HCT116 (cell line): Measurements from ENCODE around the gene SLC25A45.

Experiments used
- EGR1 ChIP-seq: IDR thresholded peaks from 2 replicates; pipeline ENCODE4 v1.6.1; 2012; ENCODE audit warnings: low read depth
- EZH2phosphoT487 ChIP-seq: fragments of 200-600 bp; IDR thresholded peaks from 2 replicates; pipeline ENCODE4 v1.6.1; 2018; ENCODE audit warnings: antibody characterized with exemption, borderline replicate concordance
- POLR2A ChIP-seq: IDR thresholded peaks from 2 replicates; pipeline ENCODE4 v1.7.0; 2011; ENCODE audit warnings: borderline replicate concordance; ENCODE audit not compliant: insufficient read depth, insufficient read length; ENCODE audit errors: extremely low read depth
- POLR2AphosphoS5 ChIP-seq: IDR thresholded peaks from 2 replicates; pipeline ENCODE4 v1.6.1; 2011; ENCODE audit warnings: mild to moderate bottlenecking, low read depth, low read length, moderate library complexity
- TF ChIP-seq, protein P1 (sequence below), 3 experiments: fragments of 200-600 bp in 1 of 3; sonication (generic) in 1 of 3; IDR thresholded peaks in 2 of 3; conservative IDR thresholded peaks in 1 of 3; 2 replicates each; pipeline ENCODE4 v1.5.1; 2012 to 2017; ENCODE audit warnings: low read depth in 2 of 3, low read length in 2 of 3, antibody characterized with exemption in 1 of 3, borderline replicate concordance in 1 of 3, control low read depth in 1 of 3, mild to moderate bottlenecking in 1 of 3, mixed read lengths in 1 of 3, mixed run types in 1 of 3, moderate library complexity in 1 of 3; ENCODE audit not compliant: insufficient read depth in 1 of 3
- TF ChIP-seq, protein P2 (sequence below): IDR thresholded peaks from 2 replicates; pipeline ENCODE4 v1.6.1; 2012

DNA sequence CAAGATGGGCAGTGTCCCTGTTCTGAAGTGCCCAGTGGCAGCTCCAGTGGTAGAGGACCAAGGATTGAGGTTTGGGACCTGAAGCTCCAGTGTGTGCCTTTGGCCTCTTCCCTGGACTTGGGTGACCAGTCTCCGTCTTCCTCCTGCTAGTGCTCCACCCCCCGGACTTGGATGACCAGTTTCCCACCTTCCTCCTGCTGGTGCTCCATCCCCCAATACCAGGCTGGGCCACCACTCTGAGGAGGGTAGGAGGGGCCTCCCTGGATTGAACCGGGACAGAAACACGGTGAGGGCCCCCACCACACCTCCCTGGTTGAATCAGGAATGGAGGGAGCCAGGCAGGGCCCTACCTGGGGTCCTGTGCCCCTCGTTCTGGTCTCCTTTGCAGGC lies 29.2 kb upstream of the SLC25A45 start:
- TF ChIP-seq, protein P1, sequence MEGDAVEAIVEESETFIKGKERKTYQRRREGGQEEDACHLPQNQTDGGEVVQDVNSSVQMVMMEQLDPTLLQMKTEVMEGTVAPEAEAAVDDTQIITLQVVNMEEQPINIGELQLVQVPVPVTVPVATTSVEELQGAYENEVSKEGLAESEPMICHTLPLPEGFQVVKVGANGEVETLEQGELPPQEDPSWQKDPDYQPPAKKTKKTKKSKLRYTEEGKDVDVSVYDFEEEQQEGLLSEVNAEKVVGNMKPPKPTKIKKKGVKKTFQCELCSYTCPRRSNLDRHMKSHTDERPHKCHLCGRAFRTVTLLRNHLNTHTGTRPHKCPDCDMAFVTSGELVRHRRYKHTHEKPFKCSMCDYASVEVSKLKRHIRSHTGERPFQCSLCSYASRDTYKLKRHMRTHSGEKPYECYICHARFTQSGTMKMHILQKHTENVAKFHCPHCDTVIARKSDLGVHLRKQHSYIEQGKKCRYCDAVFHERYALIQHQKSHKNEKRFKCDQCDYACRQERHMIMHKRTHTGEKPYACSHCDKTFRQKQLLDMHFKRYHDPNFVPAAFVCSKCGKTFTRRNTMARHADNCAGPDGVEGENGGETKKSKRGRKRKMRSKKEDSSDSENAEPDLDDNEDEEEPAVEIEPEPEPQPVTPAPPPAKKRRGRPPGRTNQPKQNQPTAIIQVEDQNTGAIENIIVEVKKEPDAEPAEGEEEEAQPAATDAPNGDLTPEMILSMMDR (IDR thresholded peaks at IDR 0.05 in 2 of 3, conservative IDR thresholded peaks at IDR 0.05 in 1 of 3; ENCODE audit: borderline replicate concordance in 1 of 3, insufficient read depth in 1 of 3, low read depth in 2 of 3, low read length in 2 of 3) = no peak
- no peak for TF ChIP-seq POLR2A
- TF ChIP-seq EGR1 = no peak
- no peak for TF ChIP-seq EZH2phosphoT487
- TF ChIP-seq POLR2AphosphoS5 = no peak
- TF ChIP-seq, protein P2, sequence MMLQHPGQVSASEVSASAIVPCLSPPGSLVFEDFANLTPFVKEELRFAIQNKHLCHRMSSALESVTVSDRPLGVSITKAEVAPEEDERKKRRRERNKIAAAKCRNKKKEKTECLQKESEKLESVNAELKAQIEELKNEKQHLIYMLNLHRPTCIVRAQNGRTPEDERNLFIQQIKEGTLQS = no peak
